Activated CD4-positive, alpha-beta T cell treated with anti-CD3 and anti-CD28 coated beads, Interleukin-2, amount 50 U/mL, for 48 hours (primary cell): Measurements from ENCODE around the gene MUC21.
"Not testable (repeated sequence)": the region's sequence is repeated elsewhere in the genome, so short reads cannot be mapped to it uniquely, and the experiment has no call there.

Experiments
- DNase-seq, 2 experiments: peaks; one replicate each; pipeline ENCODE4 v3.0.0-alpha.2; 2020

Gene MUC21

GRCh38 chr6:31010393-31011060 is 27.0 kb downstream of the MUC21 start, which contains the start of gene MUC22:
Gene MUC22, plus strand, starts transcription at chr6:31010474. Its CDS starts 233 bp downstream, at chr6:31010707.
- peak; percentile 20 to 54 for DNase-seq

GRCh38 chr6:31011153-31011552 is 27.6 kb downstream of the MUC21 start:
- DNase-seq, result no peak

GRCh38 chr6:31016659-31017299 is 33.3 kb downstream of the MUC21 start:
- DNase-seq, result no peak

- DNase-seq, result not testable (repeated sequence)
Measured at GRCh38 chr6:31017436-31017835, 33.9 kb downstream of the MUC21 start.

GRCh38 chr6:31020057-31020456 is 36.5 kb downstream of the MUC21 start:
- DNase-seq, result no peak

GRCh38 chr6:31020631-31021255 is 37.2 kb downstream of the MUC21 start:
- not testable (repeated sequence) for DNase-seq

- not testable (repeated sequence) for DNase-seq
Measured at GRCh38 chr6:31021705-31022531, 38.4 kb downstream of the MUC21 start.

GRCh38 chr6:31025595-31025994 is 42.1 kb downstream of the MUC21 start:
- no peak for DNase-seq

GRCh38 chr6:31031095-31031494 is 47.6 kb downstream of the MUC21 start:
- peak in 1 of 2 experiments; percentile 15 for DNase-seq

GRCh38 chr6:31033075-31033474 is 49.6 kb downstream of the MUC21 start:
- no peak for DNase-seq

- DNase-seq, result no peak
Measured at GRCh38 chr6:31035862-31036497, 52.5 kb downstream of the MUC21 start.

- no peak for DNase-seq
Measured at GRCh38 chr6:31037169-31037568, 53.7 kb downstream of the MUC21 start.

GRCh38 chr6:31037682-31038081 is 54.2 kb downstream of the MUC21 start:
- no peak for DNase-seq

GRCh38 chr6:31038559-31038958 is 55.0 kb downstream of the MUC21 start:
- no peak for DNase-seq
